GM23338 (cell line): Measurements from ENCODE around the gene SLC4A2. TPM values are rescaled to one million over a fixed set of nuclear protein-coding genes. Genes with fewer than 3 reads are reported as not detected.
"Not testable (repeated sequence)": the region's sequence is repeated elsewhere in the genome, so short reads cannot be mapped to it uniquely, and the experiment has no call there.

ENCODE experiments used
- ATAC-seq: fragments of 200-7000 bp; cut with Tn5 transposase; 3 replicates; pipeline ENCODE4 v1.9.1; 2020
- DNase-seq: peaks from one replicate; pipeline ENCODE4 v3.0.0-alpha.2; 2015; ENCODE audit warnings: low spot score
- H2AFZ ChIP-seq: fragments of 200-600 bp; sonication (generic); 2 replicates; pipeline ENCODE4 v1.8.0; 2016; ENCODE audit warnings: antibody characterized with exemption, mild to moderate bottlenecking, moderate library complexity
- H3F3A ChIP-seq: fragments of 200-600 bp; sonication (generic); replicated peaks from 2 replicates; pipeline ENCODE4 v1.8.0; 2017; ENCODE audit warnings: antibody characterized with exemption, mixed run types, low read depth
- H3K27ac ChIP-seq: fragments of 200-600 bp; sonication (generic); 2 replicates; pipeline ENCODE4 v1.6.1; 2016; ENCODE audit warnings: low read depth
- H3K27me3 ChIP-seq: fragments of 200-600 bp; sonication (generic); 2 replicates; pipeline ENCODE4 v1.8.0; 2016; ENCODE audit warnings: mild to moderate bottlenecking, mixed run types, moderate library complexity; ENCODE audit not compliant: insufficient read depth
- H3K36me3 ChIP-seq: fragments of 200-600 bp; sonication (generic); 2 replicates; pipeline ENCODE4 v1.8.0; 2016; ENCODE audit warnings: mild to moderate bottlenecking; ENCODE audit not compliant: insufficient read depth
- H3K4me1 ChIP-seq: fragments of 200-600 bp; sonication (generic); 2 replicates; pipeline ENCODE4 v1.8.0; 2016; ENCODE audit warnings: mild to moderate bottlenecking, moderate library complexity; ENCODE audit not compliant: insufficient read depth
- H3K4me2 ChIP-seq: fragments of 200-600 bp; sonication (generic); 2 replicates; pipeline ENCODE4 v1.7.1; 2017; ENCODE audit warnings: mixed run types
- H3K4me3 ChIP-seq: fragments of 200-600 bp; sonication (generic); 2 replicates; pipeline ENCODE4 v1.6.1; 2016; ENCODE audit warnings: mixed run types
- H3K79me2 ChIP-seq: fragments of 200-600 bp; sonication (generic); replicated peaks from 2 replicates; pipeline ENCODE4 v1.8.0; 2017; ENCODE audit warnings: mild to moderate bottlenecking; ENCODE audit not compliant: insufficient read depth
- H3K9me2 ChIP-seq: fragments of 200-600 bp; sonication (generic); 2 replicates; pipeline ENCODE4 v1.8.0; 2017; ENCODE audit not compliant: insufficient read depth
- H4K20me1 ChIP-seq: fragments of 200-600 bp; sonication (generic); replicated peaks from 2 replicates; pipeline ENCODE4 v1.8.0; 2017; ENCODE audit warnings: mild to moderate bottlenecking; ENCODE audit not compliant: insufficient read depth
- H3K27ac Mint-ChIP-seq: 2 replicates; pipeline ENCODE4 v1.8.0; 2020; ENCODE audit warnings: inconsistent platforms, mild to moderate bottlenecking, moderate library complexity, mixed read lengths
- H3K27me3 Mint-ChIP-seq: 3 replicates; pipeline ENCODE4 v1.8.0; 2022; ENCODE audit warnings: low read depth, mild to moderate bottlenecking, moderate library complexity, mixed read lengths, inconsistent platforms; ENCODE audit not compliant: insufficient read depth, poor library complexity
- H3K36me3 Mint-ChIP-seq: 3 replicates; pipeline ENCODE4 v1.8.0; 2021; ENCODE audit warnings: low read depth, mild to moderate bottlenecking, inconsistent platforms, moderate library complexity, mixed read lengths
- H3K4me1 Mint-ChIP-seq: 3 replicates; pipeline ENCODE4 v1.8.0; 2020; ENCODE audit warnings: mild to moderate bottlenecking, inconsistent platforms, mixed read lengths
- H3K4me3 Mint-ChIP-seq: 3 replicates; pipeline ENCODE4 v1.8.0; 2021; ENCODE audit warnings: moderate library complexity, mild to moderate bottlenecking, inconsistent platforms, mixed read lengths
- H3K9me3 Mint-ChIP-seq: 3 replicates; pipeline ENCODE4 v1.8.0; 2020; ENCODE audit warnings: moderate library complexity, mild to moderate bottlenecking, inconsistent platforms, mixed read lengths
- REST ChIP-seq: IDR thresholded peaks from one replicate; pipeline ENCODE4 v1.6.1; 2018; ENCODE audit warnings: antibody characterized with exemption; ENCODE audit not compliant: unreplicated experiment
- ZNF462 ChIP-seq: fragments of 250-450 bp; sonication (Bioruptor Pico); IDR thresholded peaks from 2 replicates; pipeline ENCODE4 v1.5.0; 2020; ENCODE audit warnings: mild to moderate bottlenecking, moderate library complexity
- polyA plus RNA-seq: library from polyadenylated mRNA; unstranded; fragments of >200 nt; fragmentation: Nextera tagmentation; extraction: Ambion mirVana; gene quantifications from 2 replicates; pipeline ENCODE4 v1.2.1, GENCODE V29; 2016
- total RNA-seq: library from RNA; depleted of rRNA; stranded (reverse); fragments of >200 nt; shearing (Covaris generic); gene quantifications from 2 replicates; pipeline ENCODE4 v1.2.3, GENCODE V29; 2014

Gene SLC4A2
- total and polyA plus RNA-seq, 2 experiments from 2014 or later = 64.8 to 106 TPM

- no peak for TF ChIP-seq ZNF462
- TF ChIP-seq REST = no peak
Observed at GRCh38 chr7:151040616-151041375, 18.6 kb upstream of the SLC4A2 start (continued).

GRCh38 chr7:151043449-151043848, 15.9 kb upstream of the SLC4A2 start:
- not testable (repeated sequence) for H3K27ac ChIP-seq, H2AFZ ChIP-seq, ATAC-seq, H3K4me3 ChIP-seq, H3K9me3 Mint-ChIP-seq, H3F3A ChIP-seq, H3K36me3 Mint-ChIP-seq, H3K36me3 ChIP-seq, H4K20me1 ChIP-seq, H3K9me2 ChIP-seq, H3K4me2 ChIP-seq, DNase-seq, H3K79me2 ChIP-seq, H3K4me1 ChIP-seq, H3K27ac Mint-ChIP-seq, H3K4me1 Mint-ChIP-seq, H3K4me3 Mint-ChIP-seq, H3K27me3 ChIP-seq
- H3K27me3 Mint-ChIP-seq = peaks cover 17% of the 10 kb centered on the region
